Stomach (tissue), 4 donors: ENCODE measurements around the gene C1orf198.

Experiments used
- CTCF ChIP-seq, 7 experiments: fragments of 450-650 bp in 4 of 7; fragments of 200-600 bp in 3 of 7; sonication (generic) in 3 of 7; IDR thresholded peaks; one replicate each; pipeline ENCODE4 v1.5.1; 2016 to 2019; ENCODE audit warnings: antibody characterized with exemption in 7 of 7, control low read depth in 2 of 7, mild to moderate bottlenecking in 1 of 7
- EP300 ChIP-seq: sonication (generic); formaldehyde crosslinking; IDR thresholded peaks from one replicate; pipeline ENCODE4 v1.6.1; 2017; ENCODE audit warnings: antibody characterized with exemption
- POLR2AphosphoS5 ChIP-seq, 3 donors: sonication (generic); formaldehyde crosslinking; IDR thresholded peaks; one replicate each; pipeline ENCODE4 v1.6.1; 2016; ENCODE audit warnings: antibody characterized with exemption in 3 of 3

GRCh38 chr1:230823931-230824381 is 44.4 kb downstream of the C1orf198 start:
- TF ChIP-seq EP300 (no peak), CTCF (IDR thresholded peaks at IDR 0.05) (no peak), POLR2AphosphoS5 (IDR thresholded peaks at IDR 0.05) (no peak)
